ENCODE measurements around the gene PLD2. TPM values are rescaled to one million over a fixed set of nuclear protein-coding genes. Genes with fewer than 3 reads are reported as not detected.
"Not testable (repeated sequence)": the region's sequence is repeated elsewhere in the genome, so short reads cannot be mapped to it uniquely, and the experiment has no call there.

Gene PLD2
- total and polyA plus RNA-seq, 4 donors = 14.2 to 46.9 (median 36.3) TPM

GRCh38 chr17:4823373-4824089 is 16.6 kb downstream of the PLD2 start:
- Histone ChIP-seq H3K9me3 (ENCODE audit: control insufficient read depth, insufficient read depth, low read length) (no peaks in the 10 kb centered on the region), H3K4me3 (ENCODE audit: low read depth, low read length) (no peak overlapping the region), H3K27me3 (ENCODE audit: control insufficient read depth, insufficient read depth, low read length) (no peaks in the 10 kb centered on the region), H3K4me1 (ENCODE audit: control insufficient read depth, insufficient read depth, low read length) (no peaks in the 10 kb centered on the region), H3K27ac (ENCODE audit: low read depth, low read length) (no peak overlapping the region), H3K36me3 (ENCODE audit: control insufficient read depth, insufficient read depth, low read length) (peaks cover 31% of the 10 kb centered on the region)
- WGBS (ENCODE audit: insufficient coverage) = 79% methylated on average over 8 of the region's 12 CpGs
- no peak for DNase-seq (ENCODE audit: low read depth in 4 of 6, low spot score in 6 of 6)

DNA sequence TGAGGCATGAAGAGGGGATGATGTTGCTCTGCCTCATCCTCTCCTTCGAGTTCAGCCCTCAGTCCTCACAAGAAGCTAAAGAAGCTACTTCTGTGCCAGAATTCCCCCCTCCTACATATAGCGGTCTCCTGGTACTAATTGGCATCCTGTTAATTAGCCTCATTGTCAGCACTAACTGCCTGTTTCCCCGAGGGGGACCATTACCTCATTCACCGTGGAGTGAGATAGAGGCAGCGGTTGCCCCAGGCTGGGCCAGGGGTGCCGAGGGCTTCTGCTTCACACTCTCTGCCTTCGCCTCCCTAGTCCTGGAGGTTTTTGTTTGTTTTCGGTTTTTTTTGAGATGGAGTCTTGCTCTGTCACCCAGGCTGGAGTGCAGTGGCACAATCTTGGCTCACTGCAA is 20.4 kb downstream of the PLD2 start:
- H3K4me3 ChIP-seq (ENCODE audit: low read depth, low read length) = no peak overlapping the region
- H3K27me3 ChIP-seq (ENCODE audit: control insufficient read depth, insufficient read depth, low read length) = no peaks in the 10 kb centered on the region
- peak in 2 of 6 donors; percentile 59 to 89 for DNase-seq (ENCODE audit: low read depth in 4 of 6, low spot score in 6 of 6)
- WGBS (ENCODE audit: insufficient coverage) = 6% methylated on average over 2 of the region's 8 CpGs
- no peaks in the 10 kb centered on the region for H3K9me3 ChIP-seq (ENCODE audit: control insufficient read depth, insufficient read depth, low read length)
- H3K36me3 ChIP-seq (ENCODE audit: control insufficient read depth, insufficient read depth, low read length) = peaks cover 13% of the 10 kb centered on the region
- no peak overlapping the region for H3K27ac ChIP-seq (ENCODE audit: low read depth, low read length)
- H3K4me1 ChIP-seq (ENCODE audit: control insufficient read depth, insufficient read depth, low read length) = no peaks in the 10 kb centered on the region

- H3K9me3 ChIP-seq (ENCODE audit: control insufficient read depth, insufficient read depth, low read length); DNase-seq (ENCODE audit: low read depth in 4 of 6, low spot score in 6 of 6); H3K36me3 ChIP-seq (ENCODE audit: control insufficient read depth, insufficient read depth, low read length); H3K27me3 ChIP-seq (ENCODE audit: control insufficient read depth, insufficient read depth, low read length): not testable (repeated sequence)
- peak overlapping the region; percentile 72 for H3K4me3 ChIP-seq (ENCODE audit: low read depth, low read length)
- peaks cover 37% of the 10 kb centered on the region for H3K4me1 ChIP-seq (ENCODE audit: control insufficient read depth, insufficient read depth, low read length)
- WGBS (ENCODE audit: insufficient coverage) = 0% methylated on average over 9 of the region's 17 CpGs
- H3K27ac ChIP-seq (ENCODE audit: low read depth, low read length) = peak overlapping the region; percentile 85
Measured at GRCh38 chr17:4832829-4833177, 25.9 kb downstream of the PLD2 start.

DNA sequence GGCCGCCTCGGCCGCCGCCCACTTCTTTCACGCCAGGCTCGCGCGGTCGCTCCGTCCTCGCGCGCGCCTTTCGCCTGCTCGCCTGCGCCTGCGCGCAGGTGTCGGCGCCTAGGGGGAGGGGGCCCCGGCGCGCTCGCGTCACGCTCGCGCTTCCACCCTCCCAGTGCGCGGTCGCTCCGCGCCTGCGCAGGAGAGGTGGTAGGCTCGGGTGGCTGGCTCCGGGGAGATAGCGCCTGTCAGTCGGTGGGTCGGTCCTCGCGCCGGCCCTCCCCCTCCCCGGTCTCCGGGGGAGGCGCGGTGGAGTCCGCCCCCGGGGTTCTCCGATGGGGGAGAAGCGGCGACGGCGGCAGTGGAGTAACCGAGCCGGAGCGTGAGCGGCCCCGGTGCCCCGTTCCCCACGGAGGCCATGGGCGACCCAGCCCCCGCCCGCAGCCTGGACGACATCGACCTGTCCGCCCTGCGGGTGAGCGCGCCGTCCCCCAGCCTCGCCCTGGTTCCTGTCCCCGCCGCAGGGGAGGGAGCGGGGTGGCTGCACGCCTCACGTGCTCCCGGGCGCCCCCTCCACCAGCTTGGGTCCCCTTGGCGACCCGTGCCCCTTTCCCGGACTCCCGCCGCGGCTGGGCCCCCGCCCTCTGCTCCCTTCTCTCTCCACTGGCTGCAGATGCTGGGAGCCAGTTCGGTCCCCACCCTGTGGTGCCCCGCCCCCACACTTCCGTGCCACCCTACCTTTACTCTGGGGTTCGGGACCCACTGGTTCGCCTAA is 26.4 kb downstream of the PLD2 start, which contains the start of gene MINK1:
Gene MINK1 (plus strand): TSS at position 163 of the 763 bp plus-strand sequence. CDS start 244 bp downstream, at position 407.
- Histone ChIP-seq H3K27ac (ENCODE audit: low read depth, low read length) (peak within 1 kb of the TSS; percentile 86), H3K27me3 (ENCODE audit: control insufficient read depth, insufficient read depth, low read length) (no peaks in the 10 kb centered on the region), H3K36me3 (ENCODE audit: control insufficient read depth, insufficient read depth, low read length) (no peaks in the 10 kb centered on the region), H3K9me3 (ENCODE audit: control insufficient read depth, insufficient read depth, low read length) (no peaks in the 10 kb centered on the region), H3K4me1 (ENCODE audit: control insufficient read depth, insufficient read depth, low read length) (peaks cover 42% of the 10 kb centered on the region), H3K4me3 (ENCODE audit: low read depth, low read length) (peak within 1 kb of the TSS; percentile 72)
- WGBS (ENCODE audit: insufficient coverage) = under 1% methylated on average over 91 of the region's 91 CpGs
- DNase-seq (ENCODE audit: low read depth in 4 of 6, low spot score in 6 of 6) = peak; percentile 84 to 98 (median 92)

DNA sequence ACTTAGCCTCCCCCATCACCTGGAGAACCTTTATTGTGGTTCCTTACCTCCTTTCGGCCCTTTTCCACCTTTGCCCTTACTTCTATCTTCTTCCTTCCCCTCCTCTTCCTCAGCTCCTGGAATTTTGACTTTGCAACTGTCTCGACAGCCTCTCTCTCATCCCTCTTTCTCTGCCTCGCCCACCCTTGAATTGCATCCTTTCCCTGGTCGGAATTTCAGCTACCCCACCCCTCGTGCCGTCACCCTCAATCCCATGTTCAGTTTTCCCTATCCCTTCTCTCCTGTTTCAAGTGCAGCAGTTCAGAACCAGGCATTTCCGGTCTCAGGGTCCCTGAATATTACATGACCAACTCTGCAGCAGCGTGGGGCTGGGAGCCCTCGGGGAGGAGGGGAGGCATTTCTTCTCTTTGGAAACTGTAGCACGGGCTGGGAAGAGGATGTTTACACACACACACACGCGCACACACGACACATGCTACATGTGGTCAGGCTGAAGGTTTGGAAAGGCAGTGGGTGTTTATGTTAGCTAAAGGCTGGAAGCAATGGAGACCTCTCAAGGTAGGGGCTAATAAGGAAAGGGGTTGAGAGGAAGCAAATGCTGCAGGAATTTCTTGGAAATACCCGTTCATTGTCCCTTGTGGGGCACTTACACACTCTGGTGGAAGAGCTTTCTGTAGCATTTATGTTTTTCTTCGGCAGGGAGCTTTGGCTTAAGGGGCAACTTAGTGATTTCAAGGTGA is 27.2 kb downstream of the PLD2 start:
- WGBS (ENCODE audit: insufficient coverage) = 3% methylated on average over 8 of the region's 15 CpGs
- peak in 2 of 6 donors; percentile 63 to 65 for DNase-seq (ENCODE audit: low read depth in 4 of 6, low spot score in 6 of 6)
- H3K36me3 ChIP-seq (ENCODE audit: control insufficient read depth, insufficient read depth, low read length) = no peaks in the 10 kb centered on the region
- peak overlapping the region; percentile 72 for H3K4me3 ChIP-seq (ENCODE audit: low read depth, low read length)
- H3K4me1 ChIP-seq (ENCODE audit: control insufficient read depth, insufficient read depth, low read length) = peaks cover 42% of the 10 kb centered on the region
- H3K27ac ChIP-seq (ENCODE audit: low read depth, low read length) = peak overlapping the region; percentile 86
- no peaks in the 10 kb centered on the region for H3K9me3 ChIP-seq (ENCODE audit: control insufficient read depth, insufficient read depth, low read length)
- no peaks in the 10 kb centered on the region for H3K27me3 ChIP-seq (ENCODE audit: control insufficient read depth, insufficient read depth, low read length)

- peak overlapping the region; percentile 86 for H3K27ac ChIP-seq (ENCODE audit: low read depth, low read length)
- H3K9me3 ChIP-seq (ENCODE audit: control insufficient read depth, insufficient read depth, low read length) = no peaks in the 10 kb centered on the region
- peak overlapping the region; percentile 72 for H3K4me3 ChIP-seq (ENCODE audit: low read depth, low read length)
- 69% methylated on average over 3 of the region's 4 CpGs for WGBS (ENCODE audit: insufficient coverage)
- no peaks in the 10 kb centered on the region for H3K27me3 ChIP-seq (ENCODE audit: control insufficient read depth, insufficient read depth, low read length)
- no peak for DNase-seq (ENCODE audit: low read depth in 4 of 6, low spot score in 6 of 6)
- H3K36me3 ChIP-seq (ENCODE audit: control insufficient read depth, insufficient read depth, low read length) = no peaks in the 10 kb centered on the region
- H3K4me1 ChIP-seq (ENCODE audit: control insufficient read depth, insufficient read depth, low read length) = peaks cover 42% of the 10 kb centered on the region
Measured at GRCh38 chr17:4834681-4835020, 27.7 kb downstream of the PLD2 start.

- WGBS (ENCODE audit: insufficient coverage) = 83% methylated on average over 1 of the region's 4 CpGs
- no peaks in the 10 kb centered on the region for H3K36me3 ChIP-seq (ENCODE audit: control insufficient read depth, insufficient read depth, low read length)
Measured at GRCh38 chr17:4836221-4836620, 29.3 kb downstream of the PLD2 start.

GRCh38 chr17:4837471-4838308 is 30.7 kb downstream of the PLD2 start:
- 22% methylated on average over 10 of the region's 13 CpGs for WGBS (ENCODE audit: insufficient coverage)
- DNase-seq (ENCODE audit: low read depth in 4 of 6, low spot score in 6 of 6) = peak in 2 of 6 donors; percentile 28 to 64

More at GRCh38 chr17:4836221-4836620, 29.3 kb downstream of the PLD2 start:
- Histone ChIP-seq H3K27ac (ENCODE audit: low read depth, low read length) (no peak overlapping the region), H3K4me3 (ENCODE audit: low read depth, low read length) (no peak overlapping the region), H3K27me3 (ENCODE audit: control insufficient read depth, insufficient read depth, low read length) (no peaks in the 10 kb centered on the region), H3K9me3 (ENCODE audit: control insufficient read depth, insufficient read depth, low read length) (no peaks in the 10 kb centered on the region), H3K4me1 (ENCODE audit: control insufficient read depth, insufficient read depth, low read length) (peaks cover 46% of the 10 kb centered on the region)
- DNase-seq (ENCODE audit: low read depth in 4 of 6, low spot score in 6 of 6) = no peak

GRCh38 chr17:4838309-4838785 is 31.4 kb downstream of the PLD2 start:
- no peaks in the 10 kb centered on the region for H3K9me3 ChIP-seq (ENCODE audit: control insufficient read depth, insufficient read depth, low read length)
- no peak overlapping the region for H3K4me3 ChIP-seq (ENCODE audit: low read depth, low read length)
- H3K27ac ChIP-seq (ENCODE audit: low read depth, low read length) = peak overlapping the region; percentile 10
- no peak for DNase-seq (ENCODE audit: low read depth in 4 of 6, low spot score in 6 of 6)
- H3K36me3 ChIP-seq (ENCODE audit: control insufficient read depth, insufficient read depth, low read length) = no peaks in the 10 kb centered on the region
- WGBS (ENCODE audit: insufficient coverage) = no CpG with 5 or more reads among the region's 3 CpGs
- H3K27me3 ChIP-seq (ENCODE audit: control insufficient read depth, insufficient read depth, low read length) = no peaks in the 10 kb centered on the region
- peaks cover 46% of the 10 kb centered on the region for H3K4me1 ChIP-seq (ENCODE audit: control insufficient read depth, insufficient read depth, low read length)

More at GRCh38 chr17:4837471-4838308, 30.7 kb downstream of the PLD2 start:
- H3K9me3 ChIP-seq (ENCODE audit: control insufficient read depth, insufficient read depth, low read length) = no peaks in the 10 kb centered on the region
- no peak overlapping the region for H3K4me3 ChIP-seq (ENCODE audit: low read depth, low read length)
- peak overlapping the region; percentile 43 for H3K27ac ChIP-seq (ENCODE audit: low read depth, low read length)
- no peaks in the 10 kb centered on the region for H3K27me3 ChIP-seq (ENCODE audit: control insufficient read depth, insufficient read depth, low read length)
- H3K4me1 ChIP-seq (ENCODE audit: control insufficient read depth, insufficient read depth, low read length) = peaks cover 46% of the 10 kb centered on the region
- no peaks in the 10 kb centered on the region for H3K36me3 ChIP-seq (ENCODE audit: control insufficient read depth, insufficient read depth, low read length)

Measured in spinal cord (tissue), 10 donors.